Keratinocyte (primary cell): ENCODE measurements around the gene CMTR1.

ENCODE experiments used
- CTCF ChIP-seq, 3 experiments: IDR thresholded peaks in 1 of 3; conservative IDR thresholded peaks in 1 of 3; optimal IDR thresholded peaks in 1 of 3; 2 replicates in 2 of 3; 3 replicates in 1 of 3; pipeline versions ENCODE3 to v1.5.1; 2011; ENCODE audit warnings: low read length in 3 of 3, mild to moderate bottlenecking in 3 of 3, moderate library complexity in 2 of 3, control low read depth in 1 of 3, inconsistent platforms in 1 of 3; ENCODE audit not compliant: insufficient read depth in 2 of 3; ENCODE audit errors: extremely low read depth in 1 of 3
- EZH2 ChIP-seq: IDR thresholded peaks from one replicate; pipeline ENCODE4 v1.6.1; 2012; ENCODE audit warnings: inconsistent platforms, mild to moderate bottlenecking, low read length, moderate library complexity

GRCh38 chr6:37524025-37524969, 91.3 kb downstream of the CMTR1 start:
- TF ChIP-seq CTCF (optimal IDR thresholded peaks at IDR 0.05 in 1 of 3, IDR thresholded peaks at IDR 0.05 in 1 of 3, conservative IDR thresholded peaks at IDR 0.05 in 1 of 3; ENCODE audit: extremely low read depth in 1 of 3, insufficient read depth in 2 of 3, low read length in 3 of 3) (no peak), EZH2 (no peak)
